Measurements from ENCODE around the gene RPL37.

DNA sequence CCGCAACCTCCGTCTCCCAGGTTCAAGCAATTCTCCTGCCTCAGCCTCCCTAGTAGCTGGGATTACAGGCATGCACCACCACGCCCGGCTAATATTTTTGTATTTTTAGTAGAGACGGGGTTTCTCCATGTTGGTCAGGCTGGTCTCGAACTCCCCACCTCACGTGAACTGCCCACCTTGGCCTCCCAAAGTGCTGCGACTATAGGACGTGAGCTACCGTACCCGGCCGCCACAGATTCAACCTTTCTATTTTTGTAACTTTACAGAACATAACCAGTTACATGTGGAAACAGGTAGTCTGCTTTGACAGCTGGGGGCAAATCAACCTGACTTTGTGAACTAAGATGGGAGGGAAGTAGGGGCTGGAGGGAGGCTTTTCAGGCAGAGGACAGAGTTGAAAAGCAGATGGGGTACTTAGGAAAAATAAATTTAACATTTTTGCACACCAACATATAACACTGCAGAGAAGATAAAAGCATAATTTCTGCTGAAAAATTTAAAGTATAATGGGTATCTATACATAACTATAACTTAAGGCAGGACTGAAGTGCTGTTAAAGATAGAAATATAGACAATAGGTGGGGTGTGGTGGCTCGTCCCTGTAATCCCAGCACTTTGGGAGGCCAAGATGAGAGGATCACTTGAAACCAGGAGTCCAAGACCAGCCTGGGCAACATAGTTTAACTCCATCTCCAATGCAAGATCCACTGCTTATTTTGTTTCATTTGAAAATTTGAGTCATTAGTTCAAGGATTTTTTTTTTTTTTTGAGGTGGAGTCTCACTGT lies 5.1 kb downstream of the RPL37 start:
- TF ChIP-seq, protein P1, sequence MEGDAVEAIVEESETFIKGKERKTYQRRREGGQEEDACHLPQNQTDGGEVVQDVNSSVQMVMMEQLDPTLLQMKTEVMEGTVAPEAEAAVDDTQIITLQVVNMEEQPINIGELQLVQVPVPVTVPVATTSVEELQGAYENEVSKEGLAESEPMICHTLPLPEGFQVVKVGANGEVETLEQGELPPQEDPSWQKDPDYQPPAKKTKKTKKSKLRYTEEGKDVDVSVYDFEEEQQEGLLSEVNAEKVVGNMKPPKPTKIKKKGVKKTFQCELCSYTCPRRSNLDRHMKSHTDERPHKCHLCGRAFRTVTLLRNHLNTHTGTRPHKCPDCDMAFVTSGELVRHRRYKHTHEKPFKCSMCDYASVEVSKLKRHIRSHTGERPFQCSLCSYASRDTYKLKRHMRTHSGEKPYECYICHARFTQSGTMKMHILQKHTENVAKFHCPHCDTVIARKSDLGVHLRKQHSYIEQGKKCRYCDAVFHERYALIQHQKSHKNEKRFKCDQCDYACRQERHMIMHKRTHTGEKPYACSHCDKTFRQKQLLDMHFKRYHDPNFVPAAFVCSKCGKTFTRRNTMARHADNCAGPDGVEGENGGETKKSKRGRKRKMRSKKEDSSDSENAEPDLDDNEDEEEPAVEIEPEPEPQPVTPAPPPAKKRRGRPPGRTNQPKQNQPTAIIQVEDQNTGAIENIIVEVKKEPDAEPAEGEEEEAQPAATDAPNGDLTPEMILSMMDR (IDR thresholded peaks at IDR 0.05 in 4 of 5, conservative IDR thresholded peaks at IDR 0.05 in 1 of 5) = no peak
- TF ChIP-seq POLR2A (IDR thresholded peaks at IDR 0.05) = no peak

All from gastrocnemius medialis (tissue), 4 donors.